GM18870 (cell line): ENCODE data around the gene CADM1.

ENCODE experiments used
- ATAC-seq: cut with Tn5 transposase; IDR thresholded peaks from one replicate; pipeline ENCODE4 v1.9.1; 2021; ENCODE audit warnings: moderate library complexity; ENCODE audit not compliant: unreplicated experiment

The CADM1 gene

DNA sequence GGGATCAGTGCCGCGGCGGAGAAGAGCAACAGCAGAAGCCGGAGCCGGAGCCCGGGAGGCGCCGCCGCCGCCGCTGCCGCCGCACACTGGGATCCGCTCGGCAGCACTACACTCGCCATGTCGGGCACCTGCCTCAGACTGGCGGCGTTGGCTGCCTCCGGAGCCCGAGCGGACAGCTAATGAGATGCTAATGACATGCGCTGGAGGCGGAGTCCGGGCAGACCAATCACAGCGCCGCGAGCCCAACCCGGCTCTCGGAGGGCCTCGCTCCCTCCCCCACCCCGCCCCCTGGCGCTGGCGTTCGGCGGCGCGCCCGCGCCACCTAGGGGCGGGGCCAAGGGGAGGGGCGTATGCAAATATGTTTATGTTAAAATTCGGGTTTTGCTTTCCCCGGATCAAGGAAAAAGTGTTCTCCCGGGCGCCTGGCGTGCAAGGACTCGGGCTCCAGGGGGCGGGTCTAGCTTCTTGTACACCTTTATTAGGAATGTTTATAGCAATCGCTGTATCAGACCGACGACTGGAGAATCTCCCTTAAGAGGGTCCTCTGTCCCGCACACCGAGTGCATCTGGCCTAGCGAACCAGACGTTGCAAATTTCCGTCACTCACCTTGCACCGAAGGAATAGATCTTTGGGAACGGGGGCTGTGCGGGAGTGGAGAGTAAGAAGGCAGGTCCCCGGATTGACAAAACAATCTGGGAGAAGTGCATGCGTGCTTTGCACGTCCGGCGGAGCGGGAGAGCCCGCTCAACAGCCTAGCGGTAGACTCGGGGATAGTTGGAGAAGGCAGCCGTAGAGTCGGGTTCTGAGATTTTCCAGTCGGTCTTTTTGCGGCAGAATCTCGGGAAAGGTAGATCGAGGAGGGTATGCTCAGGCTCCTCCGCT is at the start of gene CADM1:
TSS of gene CADM1 (minus strand) at position 140 of the 883 bp plus-strand sequence.
- ATAC-seq: peak; percentile 48

DNA sequence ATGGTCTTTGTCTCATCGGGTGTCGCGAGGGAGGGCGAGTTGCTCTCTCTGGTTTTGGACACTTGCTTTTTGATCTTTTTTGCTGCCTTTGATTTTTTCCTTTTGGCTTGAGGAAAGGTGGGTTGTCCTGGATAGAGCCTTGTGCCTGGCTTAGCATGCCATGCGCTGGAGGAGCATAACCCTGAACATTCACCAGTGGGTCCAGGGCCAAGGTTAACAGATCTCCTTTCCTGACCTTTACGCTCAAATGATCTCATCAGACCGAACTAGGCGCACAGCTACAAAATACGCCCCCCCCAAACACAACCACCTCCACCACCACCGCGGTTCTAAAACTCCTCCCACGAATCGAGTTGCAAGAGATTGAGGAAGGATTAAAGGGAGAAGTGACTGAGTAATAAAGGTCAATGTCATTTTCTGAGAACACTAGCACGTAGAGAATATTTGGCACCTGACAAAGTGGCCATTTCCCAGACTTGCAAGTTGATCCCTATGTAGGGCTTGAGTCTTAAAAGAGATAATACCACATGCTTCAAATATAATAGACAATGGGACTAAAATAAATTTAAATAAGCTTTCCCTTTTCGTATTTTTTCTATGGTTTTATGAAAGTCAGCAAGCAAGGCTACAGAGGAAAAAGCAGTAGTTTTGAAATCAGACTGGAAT is 48.7 kb upstream of the CADM1 start:
- ATAC-seq: no peak

DNA sequence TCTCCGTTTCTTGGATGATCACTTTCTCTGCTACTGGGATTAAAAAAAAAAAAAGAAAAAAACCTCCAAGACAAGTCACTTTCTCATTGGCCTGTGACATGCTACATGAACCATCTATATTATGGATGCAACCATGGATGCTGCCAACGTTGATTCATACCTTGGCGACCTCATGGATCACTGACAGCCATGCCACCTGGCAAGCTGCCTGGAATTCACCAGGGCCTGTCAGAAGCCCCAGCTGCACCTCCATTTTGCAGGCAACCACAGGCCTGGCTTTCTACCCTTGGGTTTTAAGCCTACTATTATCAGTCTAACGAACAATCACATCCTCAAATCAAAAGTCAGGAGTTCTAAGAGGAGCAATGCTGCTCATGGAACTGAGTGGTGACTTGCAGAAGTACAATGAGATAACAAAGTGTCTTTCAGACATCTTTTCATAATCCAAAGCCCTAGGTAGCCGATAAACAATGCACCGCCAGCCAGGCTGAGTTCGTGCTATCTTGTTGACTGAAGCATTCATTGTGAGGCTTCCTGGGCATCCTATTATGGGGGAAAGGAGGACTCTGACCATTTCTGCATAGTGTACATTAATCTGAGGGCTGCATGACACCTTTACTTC is 48.0 kb upstream of the CADM1 start:
- no peak for ATAC-seq

DNA sequence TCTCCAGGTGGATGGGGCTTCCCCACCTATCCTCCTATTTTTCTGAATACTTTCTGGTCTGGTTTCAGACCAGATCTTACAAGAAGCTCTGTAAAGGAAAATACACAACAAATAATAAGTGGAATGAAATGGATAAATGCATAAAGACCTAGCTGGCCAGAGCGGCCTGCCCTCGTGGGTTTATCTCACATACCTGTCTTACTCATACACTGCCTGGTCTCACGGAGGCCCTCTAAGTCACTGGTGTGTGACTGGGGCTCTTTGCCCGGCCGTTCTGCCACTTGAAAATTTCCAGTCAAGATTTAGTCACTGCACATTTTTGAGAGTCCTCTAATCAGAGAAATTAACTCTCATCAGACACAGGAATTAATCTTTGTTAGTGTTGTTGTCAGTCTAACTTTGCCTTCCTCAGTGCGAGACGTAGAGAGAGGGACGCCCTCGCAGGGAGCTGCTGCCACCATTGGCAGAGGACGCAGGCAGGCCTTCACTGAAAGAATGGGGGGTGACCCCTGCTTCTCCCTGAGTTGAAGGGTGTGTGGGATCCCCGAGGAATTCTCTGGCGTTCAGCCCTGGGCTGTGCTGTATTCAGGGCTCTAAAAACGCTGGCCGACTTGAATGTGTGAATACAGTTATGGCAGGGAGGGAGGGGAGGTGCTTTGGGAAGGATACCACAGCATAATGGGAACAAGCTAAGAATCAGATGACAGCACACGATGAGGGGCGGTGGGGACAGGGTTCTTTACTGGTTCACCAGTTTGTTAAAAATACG is 46.3 kb upstream of the CADM1 start:
- ATAC-seq: no peak

DNA sequence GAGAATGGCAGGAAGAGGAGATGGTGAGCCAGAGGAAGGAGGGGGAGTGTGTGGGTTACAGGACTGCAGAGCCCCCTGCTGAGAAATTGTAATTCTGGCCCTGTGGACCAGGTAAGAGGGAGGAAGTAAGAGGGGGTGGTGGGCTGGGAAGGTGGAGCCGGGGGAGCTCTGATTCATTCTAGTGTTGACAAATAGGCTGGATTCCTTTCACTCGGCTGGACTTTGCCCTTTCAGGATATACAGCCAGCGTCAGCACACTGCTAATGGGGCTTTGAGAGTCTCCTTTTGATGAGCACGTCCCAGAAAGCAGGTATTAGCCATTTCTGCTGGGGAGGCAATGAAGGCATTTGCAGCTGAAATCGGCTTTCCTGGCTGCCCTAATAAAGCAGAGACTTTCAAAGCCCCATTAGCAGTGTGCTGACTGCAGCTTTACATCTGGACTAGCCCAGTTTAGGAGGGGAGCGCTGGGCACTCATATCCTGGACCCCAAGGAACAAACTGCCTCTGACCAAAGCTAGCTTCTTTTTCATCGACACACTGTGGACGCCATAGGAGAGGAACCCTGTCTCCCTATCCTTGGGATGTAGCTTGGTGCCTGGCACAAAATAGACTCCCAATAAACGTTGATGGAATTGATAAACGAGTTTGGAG is 44.8 kb upstream of the CADM1 start:
- ATAC-seq: no peak

- ATAC-seq: no peak
Observed at GRCh38 chr11:115545581-115546210, 41.5 kb upstream of the CADM1 start.

- no peak for ATAC-seq
Observed at GRCh38 chr11:115544422-115544948, 40.3 kb upstream of the CADM1 start.

DNA sequence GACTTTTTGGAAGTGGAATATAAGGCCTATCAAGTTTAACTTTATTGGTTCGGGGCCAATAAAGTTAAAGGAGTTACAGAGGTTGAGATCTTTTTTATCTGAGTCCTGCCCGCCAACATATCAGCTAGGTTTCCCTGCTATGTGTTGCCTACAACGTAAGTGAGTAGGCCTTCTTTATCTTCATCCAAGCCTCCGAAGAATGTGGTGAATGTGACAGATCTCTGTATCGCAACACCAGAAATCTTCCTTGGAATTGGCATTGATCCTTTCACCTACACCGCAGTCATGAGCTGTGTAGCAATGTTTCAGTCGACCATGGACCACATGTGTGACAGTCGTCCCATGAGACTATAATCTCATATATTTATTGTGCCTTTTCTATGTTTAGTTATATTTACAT is 37.3 kb upstream of the CADM1 start:
- no peak for ATAC-seq

DNA sequence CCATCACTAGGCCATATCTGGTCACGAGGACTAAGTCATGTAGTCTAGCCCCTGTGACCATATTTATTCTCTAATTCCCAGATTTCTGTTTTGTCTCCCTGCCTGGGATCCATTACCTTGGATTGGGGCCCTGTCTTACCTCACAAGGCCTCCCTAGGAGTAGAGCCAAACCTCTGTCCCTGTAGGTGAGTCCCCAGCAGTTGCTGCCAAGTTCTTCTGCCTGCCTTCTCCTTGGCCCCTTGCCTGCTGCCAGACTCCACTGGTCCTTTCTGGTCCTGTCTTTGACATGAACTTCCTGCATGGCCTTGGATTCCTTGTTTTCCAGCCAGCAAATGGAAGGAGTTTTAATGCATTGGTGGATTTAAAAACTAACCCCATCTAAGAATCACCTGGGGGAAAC is 35.6 kb upstream of the CADM1 start:
- no peak for ATAC-seq

- no peak for ATAC-seq
Observed at GRCh38 chr11:115535781-115536180, 31.6 kb upstream of the CADM1 start.

DNA sequence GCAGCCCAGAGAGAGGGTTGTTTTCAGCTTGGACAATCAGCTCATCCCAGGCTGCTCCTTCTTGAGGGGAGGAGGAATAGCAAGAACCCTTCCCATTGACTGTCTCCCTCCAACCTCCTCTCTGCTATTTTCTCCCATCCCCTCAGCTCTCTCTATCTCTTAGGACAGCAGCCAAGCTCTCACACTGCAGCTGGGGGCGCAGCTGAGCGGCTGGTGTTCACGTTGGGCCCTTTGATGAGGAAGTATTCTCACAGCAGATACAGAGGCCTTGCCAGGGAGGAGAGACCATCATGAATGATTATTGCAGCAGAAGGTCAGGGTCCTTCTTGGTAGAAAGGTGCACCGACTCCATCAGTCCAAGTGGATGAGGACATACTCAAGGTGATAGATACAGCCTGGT is 26.5 kb upstream of the CADM1 start:
- ATAC-seq: no peak

DNA sequence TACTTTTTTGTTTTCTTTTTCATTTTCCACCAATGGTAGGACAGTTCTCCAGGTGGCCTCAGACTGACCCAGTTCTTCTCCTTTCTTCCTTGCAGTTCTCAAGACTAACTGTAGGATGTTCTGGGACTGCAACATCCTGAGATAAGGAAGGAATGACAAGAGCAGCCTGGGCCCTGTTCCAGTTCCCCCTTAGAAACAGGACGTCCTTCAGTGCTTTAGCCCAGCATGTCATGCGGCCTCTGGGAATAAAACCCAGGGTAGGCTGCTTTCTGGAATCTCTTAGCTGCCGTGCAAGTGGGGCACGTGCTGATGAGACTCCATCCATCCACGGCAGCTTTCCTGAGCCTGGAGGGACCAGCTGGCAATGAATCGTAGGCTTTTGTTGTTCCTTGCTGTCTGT is 24.0 kb upstream of the CADM1 start:
- ATAC-seq: no peak

DNA sequence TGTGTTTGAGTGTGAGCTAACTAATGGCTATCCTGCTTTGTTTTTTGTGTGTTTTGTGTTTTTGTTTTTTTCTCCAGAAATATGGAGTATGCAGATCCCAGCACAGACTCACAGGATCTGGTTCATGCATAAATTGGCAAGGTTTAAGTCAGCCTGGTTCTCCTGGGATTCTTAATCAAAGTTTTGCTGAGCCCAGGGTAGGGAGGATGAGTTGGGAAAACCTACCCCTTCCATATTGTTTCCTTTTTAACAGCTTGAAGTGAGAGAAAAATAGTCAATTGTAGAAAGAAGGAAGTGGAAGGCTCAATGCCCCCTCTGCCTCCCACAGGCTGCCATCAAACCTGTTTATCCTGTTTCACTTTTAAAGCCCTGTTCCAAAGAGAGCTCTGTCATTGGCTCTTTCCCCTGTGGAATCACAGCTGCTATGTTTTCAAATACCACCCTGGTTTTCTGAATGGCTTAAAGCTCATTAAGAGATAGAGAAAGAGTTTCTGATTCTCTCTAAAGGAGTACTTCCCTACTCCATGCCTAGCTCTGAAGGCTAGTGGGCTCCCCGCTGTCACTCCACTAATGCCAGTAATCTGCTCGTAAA is 23.4 kb upstream of the CADM1 start:
- ATAC-seq: no peak

DNA sequence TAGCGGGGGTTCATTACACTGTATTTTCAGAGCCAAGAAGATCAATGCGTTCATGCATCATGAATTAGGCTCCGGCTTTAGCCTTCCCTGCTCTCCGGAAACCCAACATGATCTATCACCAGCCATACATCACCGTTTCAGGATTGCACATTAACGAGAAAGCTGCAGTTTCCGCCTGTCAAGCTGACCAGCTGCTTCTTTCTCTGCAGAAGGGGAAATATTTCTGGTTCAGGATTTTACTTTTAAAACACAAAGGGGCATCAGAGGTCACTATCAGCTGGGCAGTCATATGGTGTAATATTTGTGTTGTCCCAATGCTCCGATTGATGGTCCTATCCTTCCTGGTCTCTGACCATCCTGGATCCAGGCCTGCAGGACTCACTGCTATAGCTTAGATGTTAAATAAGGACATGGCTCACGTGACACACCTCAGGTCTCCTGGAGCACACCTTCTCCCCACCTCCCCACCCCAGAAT is 21.4 kb upstream of the CADM1 start:
- no peak for ATAC-seq

GRCh38 chr11:115524572-115524971 is 20.4 kb upstream of the CADM1 start:
- no peak for ATAC-seq

GRCh38 chr11:115523727-115524399 is 19.6 kb upstream of the CADM1 start:
- no peak for ATAC-seq

DNA sequence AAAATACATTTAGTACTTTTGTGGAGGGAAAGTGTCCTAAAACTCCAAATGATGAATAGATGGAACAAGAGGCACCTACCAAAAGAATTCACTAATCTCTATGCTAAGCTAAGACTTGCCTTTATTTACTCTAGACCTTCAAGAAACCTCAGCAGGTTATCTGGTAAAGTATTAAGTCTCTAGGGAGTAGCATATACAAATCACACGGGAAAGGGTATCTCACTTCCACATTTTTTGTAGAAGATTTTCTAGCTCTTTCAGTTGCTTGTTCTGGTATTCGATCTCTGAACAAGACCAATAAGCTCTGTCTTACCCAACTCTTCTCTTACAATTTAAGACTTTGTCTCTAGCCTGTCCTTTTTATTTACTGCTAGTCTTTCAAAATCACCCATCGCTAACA is 18.1 kb upstream of the CADM1 start:
- no peak for ATAC-seq

- no peak for ATAC-seq
Observed at GRCh38 chr11:115521825-115522224, 17.6 kb upstream of the CADM1 start.
